ENCODE results near the gene DTX4. TPM values are rescaled to one million over a fixed set of nuclear protein-coding genes. Genes with fewer than 3 reads are reported as not detected.

Gene DTX4
- total RNA-seq, 1 experiment from 2014 or later: 4.9 TPM

DNA sequence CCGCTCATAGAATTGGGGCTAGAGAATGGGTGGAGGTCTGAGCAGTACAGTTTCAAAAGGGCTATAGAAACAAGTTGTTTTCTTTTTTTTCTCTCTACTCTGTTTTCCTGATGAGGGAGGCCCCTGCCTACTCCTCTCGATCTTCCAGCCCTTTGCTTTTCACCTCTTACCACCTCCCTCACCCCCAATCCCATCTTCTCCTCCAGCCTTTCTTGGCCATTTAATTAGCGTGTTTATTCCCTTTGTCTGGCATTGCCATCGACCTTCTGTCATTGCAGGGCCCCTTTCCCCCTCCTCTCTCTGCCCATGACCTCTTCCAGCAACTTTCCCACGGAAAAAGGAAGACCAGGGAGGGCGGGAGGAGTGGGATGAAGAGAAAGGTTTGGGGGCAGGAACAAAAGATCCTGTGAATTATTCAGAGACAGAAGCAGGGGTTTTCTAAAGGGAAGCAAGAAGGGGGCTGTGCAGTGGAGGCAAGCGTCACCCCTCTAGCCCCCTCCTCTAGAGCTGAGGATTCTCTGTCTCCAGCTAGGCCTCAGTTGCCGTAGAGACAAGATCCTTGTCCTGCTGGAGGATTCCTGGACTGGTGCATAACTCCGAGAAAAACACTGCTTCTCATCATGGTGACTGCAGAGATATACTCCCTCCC, 12.9 kb downstream of the DTX4 start:
- peaks cover 40% of the 10 kb centered on the region for H3K4me1 ChIP-seq (ENCODE audit: insufficient read depth, low read length)
- H3K36me3 ChIP-seq (ENCODE audit: low read depth, low read length): no peaks in the 10 kb centered on the region
- no peak overlapping the region for H3K9ac ChIP-seq (ENCODE audit: low read length)
- no peak overlapping the region for H2AFZ ChIP-seq (ENCODE audit: low read length)
- H3K4me3 ChIP-seq (ENCODE audit: low read length): no peak overlapping the region
- no peak overlapping the region for H3K4me2 ChIP-seq (ENCODE audit: low read length)
- no TSS peak for BruUV-seq (replicated peaks)
- H3K9me3 ChIP-seq (ENCODE audit: low read length): no peaks in the 10 kb centered on the region
- H3F3A ChIP-seq (ENCODE audit: low read length, unreplicated experiment): no peaks in the 10 kb centered on the region
- H4K20me1 ChIP-seq (ENCODE audit: low read length): no peaks in the 10 kb centered on the region
- ChIA-PET CTCF (interaction anchor here (2.0 kb wide), 1 partner anchor 13 kb away, joined by 23 read pairs; the partner anchor contains the start of gene DTX4), POLR2A (ENCODE audit: unreplicated experiment) (no interaction called here)
- intact Hi-C loops (cut with micrococcal nuclease): no loop called here
- TF ChIP-seq EZH2phosphoT487 (IDR thresholded peaks at IDR 0.05; ENCODE audit: borderline replicate concordance, low read length): no peak
- TF ChIP-seq, protein P1, sequence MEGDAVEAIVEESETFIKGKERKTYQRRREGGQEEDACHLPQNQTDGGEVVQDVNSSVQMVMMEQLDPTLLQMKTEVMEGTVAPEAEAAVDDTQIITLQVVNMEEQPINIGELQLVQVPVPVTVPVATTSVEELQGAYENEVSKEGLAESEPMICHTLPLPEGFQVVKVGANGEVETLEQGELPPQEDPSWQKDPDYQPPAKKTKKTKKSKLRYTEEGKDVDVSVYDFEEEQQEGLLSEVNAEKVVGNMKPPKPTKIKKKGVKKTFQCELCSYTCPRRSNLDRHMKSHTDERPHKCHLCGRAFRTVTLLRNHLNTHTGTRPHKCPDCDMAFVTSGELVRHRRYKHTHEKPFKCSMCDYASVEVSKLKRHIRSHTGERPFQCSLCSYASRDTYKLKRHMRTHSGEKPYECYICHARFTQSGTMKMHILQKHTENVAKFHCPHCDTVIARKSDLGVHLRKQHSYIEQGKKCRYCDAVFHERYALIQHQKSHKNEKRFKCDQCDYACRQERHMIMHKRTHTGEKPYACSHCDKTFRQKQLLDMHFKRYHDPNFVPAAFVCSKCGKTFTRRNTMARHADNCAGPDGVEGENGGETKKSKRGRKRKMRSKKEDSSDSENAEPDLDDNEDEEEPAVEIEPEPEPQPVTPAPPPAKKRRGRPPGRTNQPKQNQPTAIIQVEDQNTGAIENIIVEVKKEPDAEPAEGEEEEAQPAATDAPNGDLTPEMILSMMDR (conservative IDR thresholded peaks at IDR 0.05; ENCODE audit: low read depth, low read length): no peak
- TF ChIP-seq EZH2 (IDR thresholded peaks at IDR 0.05; ENCODE audit: low read length, unreplicated experiment): no peak
- DNase-seq: no peak
- H3K79me2 ChIP-seq (ENCODE audit: low read length): no peaks in the 10 kb centered on the region
- H3K9me2 ChIP-seq (replicated peaks; ENCODE audit: low read length): no peaks in the 10 kb centered on the region
- H3K27ac ChIP-seq (ENCODE audit: low read length): no peak overlapping the region
- ATAC-seq: no peak
- no peaks in the 10 kb centered on the region for H3K27me3 ChIP-seq (ENCODE audit: low read length)

DNA sequence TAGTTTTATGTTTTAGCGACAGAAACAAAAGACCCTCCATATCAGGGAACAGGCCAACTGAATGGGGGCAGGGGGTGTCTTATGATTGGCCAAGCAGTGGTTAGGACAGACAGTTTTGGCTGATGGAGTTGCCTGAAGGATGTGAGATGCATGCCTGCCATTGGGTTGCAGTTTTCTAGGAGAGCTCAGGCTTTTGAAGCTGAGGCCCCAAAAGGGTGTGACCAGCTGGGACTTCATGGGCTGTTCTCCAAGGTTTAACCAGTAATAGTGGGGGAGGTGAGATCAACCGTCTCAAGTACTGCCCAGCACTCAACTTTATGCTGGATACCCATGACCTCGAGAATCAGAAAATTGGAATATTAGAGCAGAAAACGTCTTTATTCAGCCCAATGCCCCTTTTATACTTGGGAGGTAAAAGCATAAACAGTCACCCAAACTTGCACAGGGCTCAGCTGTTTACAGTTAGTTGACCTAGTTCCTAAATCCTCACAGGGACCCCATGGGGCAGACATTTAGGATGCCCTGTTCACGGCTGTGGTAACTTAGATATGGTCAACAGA, 13.5 kb downstream of the DTX4 start:
- Histone ChIP-seq H3K4me1 (ENCODE audit: insufficient read depth, low read length) (peaks cover 47% of the 10 kb centered on the region), H3K9ac (ENCODE audit: low read length) (0 out of 2 replicates have a peak overlapping the region, but pooled peaks have one; percentile 1), H3K4me2 (ENCODE audit: low read length) (peak overlapping the region; percentile 60; the same call in 1 of the 2 replicates), H3K4me3 (ENCODE audit: low read length) (no peak overlapping the region), H3F3A (ENCODE audit: low read length, unreplicated experiment) (no peaks in the 10 kb centered on the region), H3K27ac (ENCODE audit: low read length) (peak overlapping the region; percentile 39), H3K27me3 (ENCODE audit: low read length) (no peaks in the 10 kb centered on the region), H4K20me1 (ENCODE audit: low read length) (no peaks in the 10 kb centered on the region), H2AFZ (ENCODE audit: low read length) (no peak overlapping the region), H3K36me3 (ENCODE audit: low read depth, low read length) (no peaks in the 10 kb centered on the region), H3K79me2 (ENCODE audit: low read length) (no peaks in the 10 kb centered on the region), H3K9me3 (ENCODE audit: low read length) (no peaks in the 10 kb centered on the region), H3K9me2 (replicated peaks; ENCODE audit: low read length) (no peaks in the 10 kb centered on the region)
- intact Hi-C loops (cut with micrococcal nuclease): no loop called here
- TF ChIP-seq EZH2 (IDR thresholded peaks at IDR 0.05; ENCODE audit: low read length, unreplicated experiment): no peak
- TF ChIP-seq, protein P1 (conservative IDR thresholded peaks at IDR 0.05; ENCODE audit: low read depth, low read length): no peak
- no peak for TF ChIP-seq EZH2phosphoT487 (IDR thresholded peaks at IDR 0.05; ENCODE audit: borderline replicate concordance, low read length)
- no peak for DNase-seq
- TSS peak; percentile 33 for BruUV-seq (replicated peaks)
- ATAC-seq: no peak
- ChIA-PET CTCF (interaction anchor here (2.0 kb wide), 1 partner anchor 14 kb away, joined by 23 read pairs; the partner anchor contains the start of gene DTX4), POLR2A (ENCODE audit: unreplicated experiment) (no interaction called here)

DNA sequence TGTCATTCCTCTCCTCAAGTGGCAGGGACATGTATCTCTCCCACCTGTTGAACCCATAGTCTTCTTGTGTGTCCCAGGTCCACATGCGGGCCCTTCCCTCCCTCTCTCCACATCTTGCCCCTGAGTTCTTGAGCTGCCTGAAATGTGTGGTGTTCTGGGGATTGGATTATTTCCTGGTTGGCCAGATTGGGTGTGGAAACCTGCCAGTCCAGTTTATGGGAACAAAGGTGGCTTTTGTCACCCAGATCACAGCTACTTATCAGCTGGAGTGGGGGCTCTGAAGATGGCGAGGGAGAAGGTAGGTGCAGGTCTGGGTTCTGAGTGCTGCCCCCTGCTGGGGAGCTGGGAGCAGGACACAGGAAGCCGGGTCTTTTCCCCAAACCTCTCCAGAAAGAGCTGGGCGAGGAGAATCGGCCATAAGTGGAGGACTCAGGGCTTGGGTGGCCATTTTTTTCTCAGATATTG, 14.2 kb downstream of the DTX4 start:
- H3K79me2 ChIP-seq (ENCODE audit: low read length): no peaks in the 10 kb centered on the region

More for the DNA sequence above, 14.2 kb downstream of the DTX4 start:
- ATAC-seq (peak; percentile 47), DNase-seq (peak; percentile 76)
- Histone ChIP-seq H3K4me3 (ENCODE audit: low read length) (no peak overlapping the region), H3K9ac (ENCODE audit: low read length) (0 out of 2 replicates have a peak overlapping the region, but pooled peaks have one; percentile 1), H3K9me2 (replicated peaks; ENCODE audit: low read length) (no peaks in the 10 kb centered on the region), H4K20me1 (ENCODE audit: low read length) (no peaks in the 10 kb centered on the region), H2AFZ (ENCODE audit: low read length) (peak overlapping the region; percentile 34; the same call in 1 of the 2 replicates), H3F3A (ENCODE audit: low read length, unreplicated experiment) (no peaks in the 10 kb centered on the region), H3K27me3 (ENCODE audit: low read length) (no peaks in the 10 kb centered on the region), H3K27ac (ENCODE audit: low read length) (peak overlapping the region; percentile 39), H3K4me1 (ENCODE audit: insufficient read depth, low read length) (peaks cover 43% of the 10 kb centered on the region), H3K9me3 (ENCODE audit: low read length) (no peaks in the 10 kb centered on the region), H3K36me3 (ENCODE audit: low read depth, low read length) (no peaks in the 10 kb centered on the region), H3K4me2 (ENCODE audit: low read length) (peak overlapping the region; percentile 60)
- intact Hi-C loops (cut with micrococcal nuclease): no loop called here
- POLR2A ChIA-PET (ENCODE audit: unreplicated experiment): no interaction called here
- TF ChIP-seq EZH2phosphoT487 (IDR thresholded peaks at IDR 0.05; ENCODE audit: borderline replicate concordance, low read length) (no peak), EZH2 (IDR thresholded peaks at IDR 0.05; ENCODE audit: low read length, unreplicated experiment) (no peak)
- TF ChIP-seq, protein P1 (conservative IDR thresholded peaks at IDR 0.05; ENCODE audit: low read depth, low read length): peak; percentile 92
- BruUV-seq (replicated peaks): no TSS peak
- CTCF ChIA-PET: interaction anchor here (0.8 to 2.0 kb wide), 3 partner anchors 12 to 20 kb away, joined by 3 to 23 read pairs (median 8); partner anchors contain the start of gene DTX4
